NB4 (cell line): ENCODE data around the gene ARHGEF4.

Source experiments
- CTCF ChIP-seq: IDR thresholded peaks from one replicate; pipeline ENCODE4 v1.5.1; 2012; ENCODE audit warnings: low read depth, low read length
- MYC ChIP-seq: IDR thresholded peaks from 2 replicates; pipeline ENCODE4 v1.6.1; 2011; ENCODE audit warnings: low read depth, low read length
- POLR2A ChIP-seq: IDR thresholded peaks from 2 replicates; pipeline ENCODE4 v1.6.1; 2011; ENCODE audit warnings: mild to moderate bottlenecking; ENCODE audit not compliant: insufficient read length; ENCODE audit errors: extremely low read depth

GRCh38 chr2:130796290-130796689, 40.4 kb upstream of the ARHGEF4 start:
- TF ChIP-seq CTCF (no peak), POLR2A (no peak), MYC (no peak)
